ENCODE results near the gene ZFYVE9.

- TF ChIP-seq RFX5 (IDR thresholded peaks at IDR 0.05; ENCODE audit: low read depth, low read length) = no peak
- TF ChIP-seq, protein P1, sequence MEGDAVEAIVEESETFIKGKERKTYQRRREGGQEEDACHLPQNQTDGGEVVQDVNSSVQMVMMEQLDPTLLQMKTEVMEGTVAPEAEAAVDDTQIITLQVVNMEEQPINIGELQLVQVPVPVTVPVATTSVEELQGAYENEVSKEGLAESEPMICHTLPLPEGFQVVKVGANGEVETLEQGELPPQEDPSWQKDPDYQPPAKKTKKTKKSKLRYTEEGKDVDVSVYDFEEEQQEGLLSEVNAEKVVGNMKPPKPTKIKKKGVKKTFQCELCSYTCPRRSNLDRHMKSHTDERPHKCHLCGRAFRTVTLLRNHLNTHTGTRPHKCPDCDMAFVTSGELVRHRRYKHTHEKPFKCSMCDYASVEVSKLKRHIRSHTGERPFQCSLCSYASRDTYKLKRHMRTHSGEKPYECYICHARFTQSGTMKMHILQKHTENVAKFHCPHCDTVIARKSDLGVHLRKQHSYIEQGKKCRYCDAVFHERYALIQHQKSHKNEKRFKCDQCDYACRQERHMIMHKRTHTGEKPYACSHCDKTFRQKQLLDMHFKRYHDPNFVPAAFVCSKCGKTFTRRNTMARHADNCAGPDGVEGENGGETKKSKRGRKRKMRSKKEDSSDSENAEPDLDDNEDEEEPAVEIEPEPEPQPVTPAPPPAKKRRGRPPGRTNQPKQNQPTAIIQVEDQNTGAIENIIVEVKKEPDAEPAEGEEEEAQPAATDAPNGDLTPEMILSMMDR (conservative IDR thresholded peaks at IDR 0.05; ENCODE audit: low read depth, low read length) = no peak
- TF ChIP-seq POLR2A (IDR thresholded peaks at IDR 0.05; ENCODE audit: low read depth, low read length) = no peak
- no peak for TF ChIP-seq NFE2L2 (IDR thresholded peaks at IDR 0.05; ENCODE audit: low read depth, low read length)
- TF ChIP-seq RCOR1 (IDR thresholded peaks at IDR 0.05; ENCODE audit: insufficient replicate concordance, low read length) = no peak
- no peak for TF ChIP-seq RAD21 (IDR thresholded peaks at IDR 0.05; ENCODE audit: low read length)
- TF ChIP-seq MAZ (IDR thresholded peaks at IDR 0.05; ENCODE audit: borderline replicate concordance, low read depth, low read length) = no peak
- TF ChIP-seq, protein P2, sequence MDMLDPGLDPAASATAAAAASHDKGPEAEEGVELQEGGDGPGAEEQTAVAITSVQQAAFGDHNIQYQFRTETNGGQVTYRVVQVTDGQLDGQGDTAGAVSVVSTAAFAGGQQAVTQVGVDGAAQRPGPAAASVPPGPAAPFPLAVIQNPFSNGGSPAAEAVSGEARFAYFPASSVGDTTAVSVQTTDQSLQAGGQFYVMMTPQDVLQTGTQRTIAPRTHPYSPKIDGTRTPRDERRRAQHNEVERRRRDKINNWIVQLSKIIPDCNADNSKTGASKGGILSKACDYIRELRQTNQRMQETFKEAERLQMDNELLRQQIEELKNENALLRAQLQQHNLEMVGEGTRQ (IDR thresholded peaks at IDR 0.05; ENCODE audit: low read depth, low read length) = no peak
- no peak for TF ChIP-seq FOS (IDR thresholded peaks at IDR 0.05; ENCODE audit: low read depth, low read length)
- TF ChIP-seq SMC3 (IDR thresholded peaks at IDR 0.05; ENCODE audit: low read depth, low read length) = no peak
- TF ChIP-seq MAFK (IDR thresholded peaks at IDR 0.05; ENCODE audit: low read depth, low read length) = no peak
- TF ChIP-seq MXI1 (IDR thresholded peaks at IDR 0.05; ENCODE audit: borderline replicate concordance, low read depth, low read length) = no peak
Measured at GRCh38 chr1:52281518-52281917, 139.6 kb downstream of the ZFYVE9 start.

Data from IMR-90 (cell line).